Activated CD4-positive, alpha-beta memory T cell treated with anti-CD3 and anti-CD28 coated beads for 36 hours (primary cell): Measurements from ENCODE around the gene C16orf92. TPM values are rescaled to one million over a fixed set of nuclear protein-coding genes. Genes with fewer than 3 reads are reported as not detected.

Source experiments
- CTCF ChIA-PET: fragments of 350-600 bp; sonication (Branson Sonifier 250); formaldehyde crosslinking; loops from one replicate; lab custom pipeline; 2021; ENCODE audit warnings: antibody characterized with exemption, inconsistent platforms; lab: Charles Lee
- POLR2A ChIA-PET: fragments of 350-600 bp; sonication (Branson Sonifier 250); formaldehyde crosslinking; loops from one replicate; lab custom pipeline; 2021; ENCODE audit warnings: antibody characterized with exemption; lab: Charles Lee
- DNase-seq: peaks from one replicate; pipeline ENCODE4 v3.0.0-alpha.2; 2020
- H3K27ac Mint-ChIP-seq: one replicate; pipeline ENCODE4 v1.8.0; 2021; ENCODE audit warnings: mixed read lengths
- H3K27me3 Mint-ChIP-seq: one replicate; pipeline ENCODE4 v1.8.0; 2021; ENCODE audit warnings: mixed read lengths
- H3K36me3 Mint-ChIP-seq: one replicate; pipeline ENCODE4 v1.8.0; 2021; ENCODE audit warnings: mixed read lengths
- H3K4me1 Mint-ChIP-seq: one replicate; pipeline ENCODE4 v1.8.0; 2021; ENCODE audit warnings: low read depth, mixed read lengths
- H3K4me3 Mint-ChIP-seq: one replicate; pipeline ENCODE4 v1.8.0; 2021; ENCODE audit warnings: mild to moderate bottlenecking, mixed read lengths
- H3K9me3 Mint-ChIP-seq: one replicate; pipeline ENCODE4 v1.8.0; 2021; ENCODE audit warnings: mixed read lengths
- intact Hi-C: fragments of 100-400 bp; cut with micrococcal nuclease; formaldehyde crosslinking; loops from one replicate; pipeline ENCODE4 v1.15.1; 2023
- total RNA-seq, 2 experiments: library from RNA; stranded (reverse); gene quantifications; one replicate each; pipeline ENCODE4 v1.2.3, GENCODE V29; 2021

C16orf92 gene
- total RNA-seq, 2 experiments from 2014 or later: not detected

GRCh38 chr16:30023586-30023985, 588 bp downstream of the C16orf92 start:
- POLR2A ChIA-PET: interaction anchor here (0.8 kb wide), 1 partner anchor 217 kb away, joined by 3 read pairs; the partner anchor contains the start of gene MAZ
- H3K36me3 Mint-ChIP-seq: no peaks in the 10 kb centered on the region
- intact Hi-C loops: loop anchor here (5.0 kb wide), 1 partner anchor 161 kb away; the partner anchor contains the start of gene CDIPT

GRCh38 chr16:30024451-30024850, 1.5 kb downstream of the C16orf92 start:
- Mint-ChIP-seq H3K9me3 (no peaks in the 10 kb centered on the region), H3K4me1 (peaks cover 4% of the 10 kb centered on the region), H3K36me3 (no peaks in the 10 kb centered on the region), H3K4me3 (no peak overlapping the region), H3K27me3 (peaks cover 34% of the 10 kb centered on the region), H3K27ac (no peak overlapping the region)
- ChIA-PET POLR2A (no interaction called here), CTCF (no interaction called here)
- no peak for DNase-seq
- intact Hi-C loops: loop anchor here (5.0 kb wide), 1 partner anchor 162 kb away; the partner anchor contains the start of gene CDIPT

More at GRCh38 chr16:30023586-30023985, 588 bp downstream of the C16orf92 start:
- Mint-ChIP-seq H3K9me3 (no peaks in the 10 kb centered on the region), H3K4me1 (peaks cover 4% of the 10 kb centered on the region), H3K27me3 (peaks cover 26% of the 10 kb centered on the region), H3K4me3 (no peak overlapping the region), H3K27ac (no peak overlapping the region)
- CTCF ChIA-PET: interaction anchor here (1.5 to 2.0 kb wide), 2 partner anchors 8 to 32 kb away, joined by 5 to 22 read pairs; partner anchors contain the start of gene TLCD3B
- no peak for DNase-seq

- no peaks in the 10 kb centered on the region for H3K36me3 Mint-ChIP-seq
- intact Hi-C loops: no loop called here
- no peaks in the 10 kb centered on the region for H3K9me3 Mint-ChIP-seq
These were observed 2.2 kb downstream of the C16orf92 start for GRCh38 chr16:30025156-30025555.

GRCh38 chr16:30025574-30025973, 2.6 kb downstream of the C16orf92 start:
- H3K9me3 Mint-ChIP-seq: no peaks in the 10 kb centered on the region
- ChIA-PET CTCF (no interaction called here), POLR2A (no interaction called here)
- peaks cover 44% of the 10 kb centered on the region for H3K27me3 Mint-ChIP-seq
- intact Hi-C loops: no loop called here
- H3K27ac Mint-ChIP-seq: no peak overlapping the region
- DNase-seq: no peak
- no peaks in the 10 kb centered on the region for H3K36me3 Mint-ChIP-seq
- H3K4me3 Mint-ChIP-seq: no peak overlapping the region
- peaks cover 4% of the 10 kb centered on the region for H3K4me1 Mint-ChIP-seq

More at GRCh38 chr16:30025156-30025555, 2.2 kb downstream of the C16orf92 start:
- Mint-ChIP-seq H3K27ac (no peak overlapping the region), H3K4me1 (peaks cover 4% of the 10 kb centered on the region), H3K4me3 (no peak overlapping the region), H3K27me3 (peaks cover 42% of the 10 kb centered on the region)
- no peak for DNase-seq
- ChIA-PET POLR2A (no interaction called here), CTCF (no interaction called here)

GRCh38 chr16:30026449-30026848, 3.5 kb downstream of the C16orf92 start:
- ChIA-PET CTCF (no interaction called here), POLR2A (no interaction called here)
- intact Hi-C loops: no loop called here
- Mint-ChIP-seq H3K4me3 (no peak overlapping the region), H3K9me3 (no peaks in the 10 kb centered on the region), H3K36me3 (no peaks in the 10 kb centered on the region), H3K27ac (no peak overlapping the region), H3K27me3 (peaks cover 45% of the 10 kb centered on the region), H3K4me1 (peaks cover 1% of the 10 kb centered on the region)
- DNase-seq: no peak

- POLR2A ChIA-PET: no interaction called here
- DNase-seq: no peak
- Mint-ChIP-seq H3K36me3 (no peaks in the 10 kb centered on the region), H3K9me3 (no peaks in the 10 kb centered on the region), H3K4me1 (peaks cover 8% of the 10 kb centered on the region), H3K4me3 (no peak overlapping the region), H3K27ac (no peak overlapping the region), H3K27me3 (peaks cover 54% of the 10 kb centered on the region)
- CTCF ChIA-PET: interaction anchor here (0.8 kb wide), 1 partner anchor 327 kb away, joined by 3 read pairs; no protein-coding TSS in a partner anchor
- intact Hi-C loops: no loop called here
These were observed 4.8 kb downstream of the C16orf92 start for GRCh38 chr16:30027588-30028437.

GRCh38 chr16:30028438-30029076, 5.6 kb downstream of the C16orf92 start:
- CTCF ChIA-PET: interaction anchor here (0.8 kb wide), 1 partner anchor 328 kb away, joined by 3 read pairs; no protein-coding TSS in a partner anchor
- intact Hi-C loops: no loop called here
- Mint-ChIP-seq H3K9me3 (no peaks in the 10 kb centered on the region), H3K4me3 (no peak overlapping the region), H3K27me3 (peaks cover 54% of the 10 kb centered on the region), H3K4me1 (peaks cover 14% of the 10 kb centered on the region), H3K27ac (no peak overlapping the region), H3K36me3 (no peaks in the 10 kb centered on the region)
- POLR2A ChIA-PET: no interaction called here
- peak; percentile 47 for DNase-seq

GRCh38 chr16:30030011-30030685, 7.2 kb downstream of the C16orf92 start:
- Mint-ChIP-seq H3K4me3 (no peak overlapping the region), H3K36me3 (no peaks in the 10 kb centered on the region), H3K27me3 (peaks cover 55% of the 10 kb centered on the region), H3K4me1 (peaks cover 19% of the 10 kb centered on the region), H3K9me3 (no peaks in the 10 kb centered on the region), H3K27ac (no peak overlapping the region)
- intact Hi-C loops: no loop called here
- DNase-seq: no peak
- POLR2A ChIA-PET: no interaction called here
- CTCF ChIA-PET: interaction anchor here (0.7 to 4.6 kb wide), 3 partner anchors 10 to 331 kb away, joined by 3 to 63 read pairs (median 11); no protein-coding TSS in a partner anchor

GRCh38 chr16:30030841-30031413, 7.9 kb downstream of the C16orf92 start, which contains the start of gene TLCD3B:
TSS of gene TLCD3B (minus strand) at chr16:30031271. CDS start at chr16:30030527, 744 bp downstream.
- H3K9me3 Mint-ChIP-seq: no peaks in the 10 kb centered on the region
- H3K36me3 Mint-ChIP-seq: no peaks in the 10 kb centered on the region
- ChIA-PET POLR2A (no interaction called here), CTCF (interaction anchor here (0.6 to 4.6 kb wide), 21 partner anchors 8 to 389 kb away, joined by 3 to 63 read pairs (median 6); partner anchors contain the start of genes C16orf92, HIRIP3 and TBX6)
- DNase-seq: no peak
- H3K4me3 Mint-ChIP-seq: no peak within 1 kb of the TSS
- H3K27me3 Mint-ChIP-seq: peaks cover 56% of the 10 kb centered on the region
- peaks cover 23% of the 10 kb centered on the region for H3K4me1 Mint-ChIP-seq
- intact Hi-C loops: no loop called here
- H3K27ac Mint-ChIP-seq: no peak within 1 kb of the TSS

GRCh38 chr16:30031477-30031918, 8.5 kb downstream of the C16orf92 start:
- Mint-ChIP-seq H3K36me3 (no peaks in the 10 kb centered on the region), H3K9me3 (no peaks in the 10 kb centered on the region), H3K27ac (no peak overlapping the region), H3K27me3 (peaks cover 56% of the 10 kb centered on the region), H3K4me1 (peaks cover 23% of the 10 kb centered on the region), H3K4me3 (no peak overlapping the region)
- intact Hi-C loops: no loop called here
- no peak for DNase-seq
- CTCF ChIA-PET: interaction anchor here (0.5 to 4.6 kb wide), 41 partner anchors 8 to 390 kb away, joined by 3 to 63 read pairs (median 5); partner anchors contain the start of genes C16orf92, HIRIP3, KCTD13 and KIF22
- POLR2A ChIA-PET: interaction anchor here (1.1 kb wide), 2 partner anchors 21 to 23 kb away, joined by 3 read pairs; a partner anchor contains a TSS
